ENCODE measurements around the gene PRIM2.
"Not testable (repeated sequence)": the region's sequence is repeated elsewhere in the genome, so short reads cannot be mapped to it uniquely, and the experiment has no call there.

DNA sequence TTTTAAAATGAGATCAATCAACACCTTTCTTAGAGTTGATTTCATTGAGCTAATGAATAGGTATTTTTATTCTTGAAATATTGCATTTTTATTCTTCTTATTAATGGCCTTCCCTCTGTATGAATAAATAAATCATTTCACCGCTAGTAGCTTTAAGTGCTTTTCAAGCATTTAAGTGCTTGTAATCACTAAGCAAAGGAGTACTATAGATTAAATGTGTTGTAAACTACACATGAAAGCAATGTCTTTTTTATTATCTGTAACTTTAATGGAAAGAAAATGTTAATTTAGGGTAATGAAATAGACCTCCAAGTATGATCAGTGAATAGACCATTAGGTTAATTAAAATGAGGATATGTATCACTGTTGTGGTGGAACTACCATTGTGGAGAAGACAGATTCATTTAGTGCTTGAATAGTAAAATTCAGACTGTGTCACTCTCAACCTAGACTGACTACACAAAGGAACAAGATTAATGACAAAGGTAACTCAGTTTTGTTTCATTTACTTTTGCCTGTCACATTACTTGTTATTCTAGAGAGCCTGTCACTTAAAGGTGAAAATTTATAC is 132.2 kb downstream of the PRIM2 start:
- not testable (repeated sequence) for TF ChIP-seq CTCF, POLR2A (IDR thresholded peaks at IDR 0.05)

Measured in Peyer's patch (tissue), 4 donors.